Measurements from ENCODE around the gene RAB35. TPM values are rescaled to one million over a fixed set of nuclear protein-coding genes. Genes with fewer than 3 reads are reported as not detected.

RAB35 gene
- total and polyA plus RNA-seq, 2 of the 4 experiments (the other 2 are of a cell fraction), result 32.6 to 49.6 TPM

GRCh38 chr12:120076651-120077050, 39.9 kb downstream of the RAB35 start:
- 100% methylated on average over 2 of the region's 6 CpGs; no CpG with 5 or more reads in 1 of the 2 experiments for WGBS, 2 experiments (ENCODE audit: extremely low coverage in 2 of 2, insufficient read length in 1 of 2)
- H3K23ac ChIP-seq (ENCODE audit: low read depth, low read length), result no peak overlapping the region

More at GRCh38 chr12:120076651-120077050, 39.9 kb downstream of the RAB35 start:
- POLR2A ChIA-PET (ENCODE audit: unreplicated experiment), result no interaction called here
- Histone ChIP-seq H3K4ac (ENCODE audit: low read depth, low read length) (no peak overlapping the region), H3K18ac (ENCODE audit: low read depth, low read length) (no peak overlapping the region), H2BK20ac (ENCODE audit: low read depth, low read length) (no peak overlapping the region), H3K56ac (ENCODE audit: extremely low read depth, insufficient read depth, low read length) (no peak overlapping the region), H3K79me1 (ENCODE audit: low read depth in 1 of 2, low read length in 2 of 2) (no peaks in the 10 kb centered on the region), H4K8ac (ENCODE audit: low read depth in 2 of 2, low read length in 2 of 2) (no peak overlapping the region), H3K4me2 (ENCODE audit: low read depth, low read length) (no peak overlapping the region), H3K9me1 (ENCODE audit: insufficient read depth, low read length) (no peaks in the 10 kb centered on the region), H3K9ac (ENCODE audit: low read depth, low read length) (no peak overlapping the region), H4K91ac (ENCODE audit: insufficient read depth, low read depth, low read length) (no peak overlapping the region), H3K14ac (replicated peaks; ENCODE audit: low read depth, low read length) (no peak overlapping the region), H3K27me3 (ENCODE audit: control insufficient read depth, insufficient read depth, low read length) (peaks cover 32% of the 10 kb centered on the region), H4K20me1 (ENCODE audit: insufficient read depth, low read length) (no peaks in the 10 kb centered on the region), H2BK5ac (ENCODE audit: low read depth, low read length, poor library complexity, severe bottlenecking) (no peak overlapping the region), H3K27ac (ENCODE audit: insufficient read depth, low read length) (no peak overlapping the region), H3K9me3 (ENCODE audit: control insufficient read depth, insufficient read depth, low read length) (no peaks in the 10 kb centered on the region), H2AFZ (replicated peaks; ENCODE audit: low read length, poor library complexity) (no peak overlapping the region), H3K4me3 (ENCODE audit: insufficient read depth, low read depth, low read length) (no peak overlapping the region), H2AK5ac (ENCODE audit: low read depth, low read length) (no peak overlapping the region), H3K4me1 (ENCODE audit: control insufficient read depth, insufficient read depth, low read length) (no peaks in the 10 kb centered on the region), H2AK9ac (replicated peaks; ENCODE audit: low read depth, low read length, poor library complexity) (no peak overlapping the region), H2BK15ac (ENCODE audit: low read depth, low read length) (no peak overlapping the region), H4K5ac (ENCODE audit: low read depth, low read length) (no peak overlapping the region), H2BK120ac (ENCODE audit: low read depth, low read length) (no peak overlapping the region), H3K36me3 (ENCODE audit: control insufficient read depth, insufficient read depth, low read length) (no peaks in the 10 kb centered on the region)
- intact Hi-C loops (cut with micrococcal nuclease) (no loop called here), in situ Hi-C loops (cut with MboI; ENCODE audit: low sequenced_read_pairs) (no loop called here), dilution Hi-C loops (cut with HindIII; ENCODE audit: low sequenced_read_pairs, unreplicated experiment) (no loop called here)
- ATAC-seq (ENCODE audit: low read depth) (no peak), DNase-seq (no peak)
- TF ChIP-seq, protein P1, sequence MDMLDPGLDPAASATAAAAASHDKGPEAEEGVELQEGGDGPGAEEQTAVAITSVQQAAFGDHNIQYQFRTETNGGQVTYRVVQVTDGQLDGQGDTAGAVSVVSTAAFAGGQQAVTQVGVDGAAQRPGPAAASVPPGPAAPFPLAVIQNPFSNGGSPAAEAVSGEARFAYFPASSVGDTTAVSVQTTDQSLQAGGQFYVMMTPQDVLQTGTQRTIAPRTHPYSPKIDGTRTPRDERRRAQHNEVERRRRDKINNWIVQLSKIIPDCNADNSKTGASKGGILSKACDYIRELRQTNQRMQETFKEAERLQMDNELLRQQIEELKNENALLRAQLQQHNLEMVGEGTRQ (IDR thresholded peaks at IDR 0.05; ENCODE audit: low read depth, low read length), result no peak
- TF ChIP-seq SMC3 (IDR thresholded peaks at IDR 0.05; ENCODE audit: low read depth, low read length) (no peak), MAZ (IDR thresholded peaks at IDR 0.05; ENCODE audit: borderline replicate concordance, low read depth, low read length) (no peak), NFE2L2 (IDR thresholded peaks at IDR 0.05; ENCODE audit: low read depth, low read length) (no peak), CEBPB (IDR thresholded peaks at IDR 0.05; ENCODE audit: low read depth, low read length) (no peak), MXI1 (IDR thresholded peaks at IDR 0.05; ENCODE audit: borderline replicate concordance, low read depth, low read length) (no peak), CTCF (conservative IDR thresholded peaks at IDR 0.05; ENCODE audit: low read depth, low read length) (no peak), MAFK (IDR thresholded peaks at IDR 0.05; ENCODE audit: low read depth, low read length) (no peak), RCOR1 (IDR thresholded peaks at IDR 0.05; ENCODE audit: insufficient replicate concordance, low read length) (no peak), BHLHE40 (IDR thresholded peaks at IDR 0.05; ENCODE audit: low read depth, low read length) (no peak), RAD21 (IDR thresholded peaks at IDR 0.05; ENCODE audit: low read length) (no peak), CHD1 (IDR thresholded peaks at IDR 0.05; ENCODE audit: low read depth, low read length) (no peak), POLR2A (IDR thresholded peaks at IDR 0.05; ENCODE audit: low read depth, low read length) (no peak)
- TF ChIP-seq, protein P2, sequence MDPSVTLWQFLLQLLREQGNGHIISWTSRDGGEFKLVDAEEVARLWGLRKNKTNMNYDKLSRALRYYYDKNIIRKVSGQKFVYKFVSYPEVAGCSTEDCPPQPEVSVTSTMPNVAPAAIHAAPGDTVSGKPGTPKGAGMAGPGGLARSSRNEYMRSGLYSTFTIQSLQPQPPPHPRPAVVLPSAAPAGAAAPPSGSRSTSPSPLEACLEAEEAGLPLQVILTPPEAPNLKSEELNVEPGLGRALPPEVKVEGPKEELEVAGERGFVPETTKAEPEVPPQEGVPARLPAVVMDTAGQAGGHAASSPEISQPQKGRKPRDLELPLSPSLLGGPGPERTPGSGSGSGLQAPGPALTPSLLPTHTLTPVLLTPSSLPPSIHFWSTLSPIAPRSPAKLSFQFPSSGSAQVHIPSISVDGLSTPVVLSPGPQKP (IDR thresholded peaks at IDR 0.05; ENCODE audit: borderline replicate concordance, low read depth, low read length), result no peak
- CTCF ChIA-PET, result no interaction called here
- BruUV-seq (replicated peaks), result no TSS peak

Measured in IMR-90 (cell line).